B cell (primary cell): ENCODE results near the gene DGCR8. TPM values are rescaled to one million over a fixed set of nuclear protein-coding genes. Genes with fewer than 3 reads are reported as not detected.
A peak's percentile ranks its signal among the peaks of the same experiment; 100 is the strongest.

Experiments used
- ATAC-seq: fragments of 200-7000 bp; cut with Tn5 transposase; one replicate; pipeline ENCODE4 v1.10.0; 2021; ENCODE audit warnings: low read depth, mild to moderate bottlenecking, moderate number of reproducible peaks, moderate library complexity
- CTCF ChIA-PET: fragments of 350-600 bp; sonication (Branson Sonifier 250); formaldehyde crosslinking; loops from one replicate; lab custom pipeline; 2021; ENCODE audit warnings: antibody characterized with exemption, inconsistent platforms; lab: Charles Lee
- POLR2A ChIA-PET: fragments of 350-600 bp; sonication (Branson Sonifier 250); formaldehyde crosslinking; loops from one replicate; lab custom pipeline; 2021; ENCODE audit warnings: antibody characterized with exemption; lab: Charles Lee
- DNase-seq: peaks from one replicate; pipeline ENCODE4 v3.0.0; 2013
- H2AFZ ChIP-seq: 2 replicates; pipeline ENCODE4 v1.6.1; 2012; ENCODE audit warnings: mild to moderate bottlenecking, low read depth, low read length; ENCODE audit not compliant: insufficient read depth, poor library complexity, severe bottlenecking
- H3K27ac ChIP-seq, 2 donors: 1 replicate in 1 of 2; 2 replicates in 1 of 2; pipeline ENCODE4 v1.5.1; 2012 to 2013; ENCODE audit warnings: low read length in 2 of 2, mild to moderate bottlenecking in 2 of 2, moderate library complexity in 1 of 2
- H3K27me3 ChIP-seq, 4 experiments: fragments of 200-600 bp in 1 of 4; sonication (generic) in 1 of 4; replicated peaks in 1 of 4; 1 replicate in 2 of 4; 2 replicates in 2 of 4; pipeline versions ENCODE4 v1.6.1 to v1.7.0; 2013 to 2016; ENCODE audit warnings: low read length in 3 of 4, mild to moderate bottlenecking in 2 of 4, mixed read lengths in 1 of 4, moderate library complexity in 1 of 4; ENCODE audit not compliant: insufficient read depth in 4 of 4, control insufficient read depth in 3 of 4; ENCODE audit errors: control extremely low read depth in 1 of 4
- H3K36me3 ChIP-seq, 2 experiments: replicated peaks in 1 of 2; 1 replicate in 1 of 2; 2 replicates in 1 of 2; pipeline versions ENCODE4 v1.6.1 to v1.7.1; 2013; ENCODE audit warnings: low read length in 1 of 2; ENCODE audit not compliant: insufficient read depth in 2 of 2, control insufficient read depth in 1 of 2; ENCODE audit errors: control extremely low read depth in 1 of 2, extremely low read depth in 1 of 2
- H3K4me1 ChIP-seq, 2 donors: fragments of 200-600 bp in 1 of 2; sonication (generic) in 1 of 2; 1 replicate in 1 of 2; 2 replicates in 1 of 2; pipeline versions ENCODE4 v1.5.1 to v1.6.1; 2013 to 2017; ENCODE audit warnings: low read length in 2 of 2; ENCODE audit not compliant: control insufficient read depth in 2 of 2, insufficient read depth in 2 of 2
- H3K4me2 ChIP-seq: replicated peaks from 2 replicates; pipeline ENCODE3; 2012; ENCODE audit warnings: mild to moderate bottlenecking, low read depth, low read length; ENCODE audit not compliant: poor library complexity, severe bottlenecking
- H3K4me3 ChIP-seq, 5 experiments: fragments of 200-600 bp in 1 of 5; sonication (generic) in 1 of 5; 1 replicate in 3 of 5; 2 replicates in 2 of 5; pipeline versions ENCODE4 v1.5.1 to v1.7.0; 2011 to 2016; ENCODE audit warnings: low read length in 4 of 5, mild to moderate bottlenecking in 4 of 5, low read depth in 2 of 5, control low read depth in 1 of 5, moderate library complexity in 1 of 5; ENCODE audit not compliant: insufficient read depth in 1 of 5; ENCODE audit errors: control extremely low read depth in 1 of 5, extremely low read depth in 1 of 5
- H3K79me2 ChIP-seq: fragments of 200-600 bp; sonication (generic); one replicate; pipeline ENCODE4 v1.6.0; 2016; ENCODE audit warnings: low read length; ENCODE audit not compliant: control insufficient read depth, insufficient read depth
- H3K9ac ChIP-seq: fragments of 200-600 bp; sonication (generic); 2 replicates; pipeline ENCODE4 v1.6.1; 2017; ENCODE audit warnings: mild to moderate bottlenecking, low read length, moderate library complexity
- H3K9me3 ChIP-seq, 3 donors: one replicate each; pipeline versions ENCODE4 v1.6.1 to v1.7.1; 2013; ENCODE audit warnings: low read length in 2 of 3; ENCODE audit not compliant: control insufficient read depth in 2 of 3, insufficient read depth in 1 of 3; ENCODE audit errors: control extremely low read depth in 1 of 3
- H4K20me1 ChIP-seq: 2 replicates; pipeline ENCODE4 v1.6.0; 2012; ENCODE audit warnings: mild to moderate bottlenecking, low read length; ENCODE audit not compliant: insufficient read depth, control insufficient read depth, poor library complexity, severe bottlenecking
- H3K27ac Mint-ChIP-seq: one replicate; pipeline ENCODE4 v1.8.0; 2021; ENCODE audit warnings: mixed read lengths
- H3K27me3 Mint-ChIP-seq: one replicate; pipeline ENCODE4 v1.8.0; 2021; ENCODE audit warnings: mixed read lengths
- H3K4me1 Mint-ChIP-seq: one replicate; pipeline ENCODE4 v1.8.0; 2021; ENCODE audit warnings: mixed read lengths
- H3K4me3 Mint-ChIP-seq: one replicate; pipeline ENCODE4 v1.8.0; 2021; ENCODE audit warnings: mixed read lengths
- H3K9me3 Mint-ChIP-seq: one replicate; pipeline ENCODE4 v1.8.0; 2022; ENCODE audit warnings: mixed read lengths; ENCODE audit not compliant: insufficient read depth
- CTCF ChIP-seq: fragments of 200-600 bp; IDR thresholded peaks from one replicate; pipeline ENCODE4 v1.8.0; 2022; ENCODE audit warnings: antibody characterized with exemption, mild to moderate bottlenecking
- EZH2 ChIP-seq: IDR thresholded peaks from 2 replicates; pipeline ENCODE4 v1.6.1; 2012; ENCODE audit warnings: borderline replicate concordance, low read depth, mild to moderate bottlenecking, moderate library complexity, low read length; ENCODE audit not compliant: insufficient read depth, poor library complexity, severe bottlenecking
- WGBS: methylation state at CpG from one replicate; pipeline ENCODE4 v1.1.5; 2013; ENCODE audit warnings: missing lambda C conversion rate; ENCODE audit not compliant: insufficient coverage; 5-methylcytosine and 5-hydroxymethylcytosine counted together
- intact Hi-C: fragments of 100-400 bp; cut with micrococcal nuclease; formaldehyde crosslinking; loops from one replicate; pipeline ENCODE4 v1.10.0; 2022
- polyA plus RNA-seq: library from polyadenylated mRNA; depleted of rRNA; stranded (reverse); fragments of >200 nt; gene quantifications from 2 replicates; pipeline ENCODE4 v1.2.3, GENCODE V29; 2012
- total RNA-seq, 2 donors: library from RNA; stranded (reverse); fragments of 120-200 nt in 1 of 2; gene quantifications; 1 replicate in 1 of 2; 2 replicates in 1 of 2; pipeline versions ENCODE4 v1.2.3 to v1.2.4, GENCODE V29; 2013 to 2022

The DGCR8 gene
- total and polyA plus RNA-seq, 2 donors (not counting 1 experiment from before 2014, with no cell fraction given), result 19.6 to 43.2 TPM

- TF ChIP-seq CTCF (no peak), EZH2 (no peak)
- Histone ChIP-seq H3K79me2 (no peaks in the 10 kb centered on the region), H3K4me3 (no peak overlapping the region), H3K27ac (no peak overlapping the region), H4K20me1 (peaks cover 9% of the 10 kb centered on the region), H3K36me3 (peaks cover 0 to 33% of the 10 kb centered on the region in 2 experiments), H3K9me3 (no peaks in the 10 kb centered on the region), H3K9ac (no peak overlapping the region), H2AFZ (no peak overlapping the region), H3K27me3 (no peaks in the 10 kb centered on the region), H3K4me2 (no peak overlapping the region), H3K4me1 (no peaks in the 10 kb centered on the region)
- DNase-seq (no peak), ATAC-seq (no peak)
- WGBS, result 100% methylated on average over 3 of the region's 3 CpGs
- H3K4me1 Mint-ChIP-seq, result no peaks in the 10 kb centered on the region
- CTCF ChIA-PET, result no interaction called here
- H3K27ac Mint-ChIP-seq, result no peak overlapping the region
- H3K9me3 Mint-ChIP-seq, result no peaks in the 10 kb centered on the region
- H3K4me3 Mint-ChIP-seq, result no peak overlapping the region
- H3K27me3 Mint-ChIP-seq, result no peaks in the 10 kb centered on the region
- intact Hi-C loops, result no loop called here
- POLR2A ChIA-PET, result no interaction called here
Measured at GRCh38 chr22:20064140-20064480, 15.9 kb upstream of the DGCR8 start.

- H3K4me1 Mint-ChIP-seq, result no peaks in the 10 kb centered on the region
- Histone ChIP-seq H2AFZ (no peak overlapping the region), H3K79me2 (no peaks in the 10 kb centered on the region), H3K36me3 (peaks cover 0 to 28% of the 10 kb centered on the region in 2 experiments), H3K9ac (no peak overlapping the region), H3K4me3 (no peak overlapping the region), H3K9me3 (no peaks in the 10 kb centered on the region), H3K4me1 (no peaks in the 10 kb centered on the region), H4K20me1 (peaks cover 9% of the 10 kb centered on the region), H3K4me2 (no peak overlapping the region), H3K27ac (no peak overlapping the region), H3K27me3 (no peaks in the 10 kb centered on the region)
- 95% methylated on average over 18 of the region's 18 CpGs for WGBS
- ChIA-PET CTCF (interaction anchor here (0.6 kb wide), 1 partner anchor 737 kb away, joined by 3 read pairs; no protein-coding TSS in a partner anchor), POLR2A (no interaction called here)
- intact Hi-C loops, result no loop called here
- TF ChIP-seq CTCF (no peak), EZH2 (no peak)
- DNase-seq (no peak), ATAC-seq (no peak)
- H3K27ac Mint-ChIP-seq, result peak overlapping the region; percentile 15
- no peak overlapping the region for H3K4me3 Mint-ChIP-seq
- no peaks in the 10 kb centered on the region for H3K9me3 Mint-ChIP-seq
- H3K27me3 Mint-ChIP-seq, result no peaks in the 10 kb centered on the region
Measured at GRCh38 chr22:20064545-20065262, 15.3 kb upstream of the DGCR8 start.
